ENCODE measurements around the gene SLC38A8. TPM values are rescaled to one million over a fixed set of nuclear protein-coding genes. Genes with fewer than 3 reads are reported as not detected.

Gene SLC38A8
- total and polyA plus RNA-seq, 2 experiments from 2014 or later, result not detected

- Histone ChIP-seq H3K9me3 (ENCODE audit: low read depth) (no peaks in the 10 kb centered on the region), H3K4me3 (no peak overlapping the region), H3K4me1 (ENCODE audit: insufficient read depth) (no peaks in the 10 kb centered on the region), H3K27ac (no peak overlapping the region), H2AFZ (no peak overlapping the region), H4K20me1 (ENCODE audit: insufficient read depth, poor library complexity, severe bottlenecking) (no peaks in the 10 kb centered on the region), H3K9me2 (replicated peaks; ENCODE audit: insufficient read depth) (no peaks in the 10 kb centered on the region), H3K36me3 (replicated peaks; ENCODE audit: insufficient read depth, low read depth) (no peaks in the 10 kb centered on the region), H3K4me2 (no peak overlapping the region), H3K27me3 (peaks cover 10% of the 10 kb centered on the region), H3K79me2 (no peaks in the 10 kb centered on the region)
- TF ChIP-seq EZH2 (IDR thresholded peaks at IDR 0.05; ENCODE audit: borderline replicate concordance) (no peak), EZH2phosphoT487 (IDR thresholded peaks at IDR 0.05; ENCODE audit: low read depth, severe bottlenecking, unreplicated experiment) (no peak)
- TF ChIP-seq, protein P1, sequence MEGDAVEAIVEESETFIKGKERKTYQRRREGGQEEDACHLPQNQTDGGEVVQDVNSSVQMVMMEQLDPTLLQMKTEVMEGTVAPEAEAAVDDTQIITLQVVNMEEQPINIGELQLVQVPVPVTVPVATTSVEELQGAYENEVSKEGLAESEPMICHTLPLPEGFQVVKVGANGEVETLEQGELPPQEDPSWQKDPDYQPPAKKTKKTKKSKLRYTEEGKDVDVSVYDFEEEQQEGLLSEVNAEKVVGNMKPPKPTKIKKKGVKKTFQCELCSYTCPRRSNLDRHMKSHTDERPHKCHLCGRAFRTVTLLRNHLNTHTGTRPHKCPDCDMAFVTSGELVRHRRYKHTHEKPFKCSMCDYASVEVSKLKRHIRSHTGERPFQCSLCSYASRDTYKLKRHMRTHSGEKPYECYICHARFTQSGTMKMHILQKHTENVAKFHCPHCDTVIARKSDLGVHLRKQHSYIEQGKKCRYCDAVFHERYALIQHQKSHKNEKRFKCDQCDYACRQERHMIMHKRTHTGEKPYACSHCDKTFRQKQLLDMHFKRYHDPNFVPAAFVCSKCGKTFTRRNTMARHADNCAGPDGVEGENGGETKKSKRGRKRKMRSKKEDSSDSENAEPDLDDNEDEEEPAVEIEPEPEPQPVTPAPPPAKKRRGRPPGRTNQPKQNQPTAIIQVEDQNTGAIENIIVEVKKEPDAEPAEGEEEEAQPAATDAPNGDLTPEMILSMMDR (IDR thresholded peaks at IDR 0.05; ENCODE audit: poor library complexity), result no peak
- WGBS (ENCODE audit: low lambda C conversion rate, missing lambda C conversion rate), result 90% methylated on average over 10 of the region's 10 CpGs
- DNase-seq (ENCODE audit: low spot score), result no peak
Measured at GRCh38 chr16:83973077-83973476, 69.5 kb downstream of the SLC38A8 start.

DNA sequence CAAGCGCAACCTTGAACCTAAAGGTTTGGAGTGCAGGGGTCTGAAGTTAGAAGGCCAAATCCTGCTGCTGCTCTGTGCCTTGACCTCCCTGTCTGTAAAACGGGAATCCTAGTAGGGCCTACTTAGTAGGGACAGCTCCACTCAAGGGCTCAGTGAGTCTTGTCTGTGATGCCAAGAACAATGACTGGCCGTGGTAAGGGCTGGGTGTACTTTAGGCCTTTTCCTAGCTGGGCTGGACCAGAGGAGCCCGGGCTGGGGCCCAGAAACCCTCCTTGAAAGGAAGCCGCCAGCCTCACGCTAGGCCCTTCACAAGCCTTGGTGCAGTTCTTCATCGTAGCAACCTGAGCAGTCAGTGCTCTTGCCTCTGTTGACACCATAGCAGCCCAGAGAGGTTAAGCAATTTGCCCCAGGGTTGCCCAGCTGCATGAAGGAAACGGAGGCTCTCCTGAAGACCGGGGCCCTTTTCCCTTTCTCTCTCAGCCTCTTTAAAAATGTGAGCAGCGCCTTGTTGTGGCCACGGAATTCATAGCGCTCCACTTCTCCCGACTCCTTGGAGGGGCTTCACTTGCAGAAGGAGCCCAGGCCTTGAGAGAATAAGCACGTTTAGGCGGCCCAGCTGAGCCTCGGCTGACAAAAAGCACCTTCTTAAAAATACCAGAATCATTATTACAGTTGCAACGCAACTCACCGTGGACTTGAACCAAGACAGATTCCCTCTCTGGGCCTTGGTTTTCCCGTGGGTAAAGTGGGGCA lies 70.2 kb downstream of the SLC38A8 start:
- no peak overlapping the region for H2AFZ ChIP-seq
- DNase-seq (ENCODE audit: low spot score), result no peak
- H3K4me2 ChIP-seq, result no peak overlapping the region
- TF ChIP-seq, protein P1 (IDR thresholded peaks at IDR 0.05; ENCODE audit: poor library complexity), result no peak
- TF ChIP-seq EZH2 (IDR thresholded peaks at IDR 0.05; ENCODE audit: borderline replicate concordance), result no peak
- TF ChIP-seq EZH2phosphoT487 (IDR thresholded peaks at IDR 0.05; ENCODE audit: low read depth, severe bottlenecking, unreplicated experiment), result no peak
- no peaks in the 10 kb centered on the region for H3K9me2 ChIP-seq (replicated peaks; ENCODE audit: insufficient read depth)
- H4K20me1 ChIP-seq (ENCODE audit: insufficient read depth, poor library complexity, severe bottlenecking), result no peaks in the 10 kb centered on the region
- no peaks in the 10 kb centered on the region for H3K36me3 ChIP-seq (replicated peaks; ENCODE audit: insufficient read depth, low read depth)
- H3K27ac ChIP-seq, result no peak overlapping the region
- no peaks in the 10 kb centered on the region for H3K79me2 ChIP-seq
- 91% methylated on average over 19 of the region's 19 CpGs for WGBS (ENCODE audit: low lambda C conversion rate, missing lambda C conversion rate)
- H3K27me3 ChIP-seq, result peaks cover 10% of the 10 kb centered on the region
- no peaks in the 10 kb centered on the region for H3K4me1 ChIP-seq (ENCODE audit: insufficient read depth)
- no peak overlapping the region for H3K4me3 ChIP-seq
- H3K9me3 ChIP-seq (ENCODE audit: low read depth), result no peaks in the 10 kb centered on the region

DNA sequence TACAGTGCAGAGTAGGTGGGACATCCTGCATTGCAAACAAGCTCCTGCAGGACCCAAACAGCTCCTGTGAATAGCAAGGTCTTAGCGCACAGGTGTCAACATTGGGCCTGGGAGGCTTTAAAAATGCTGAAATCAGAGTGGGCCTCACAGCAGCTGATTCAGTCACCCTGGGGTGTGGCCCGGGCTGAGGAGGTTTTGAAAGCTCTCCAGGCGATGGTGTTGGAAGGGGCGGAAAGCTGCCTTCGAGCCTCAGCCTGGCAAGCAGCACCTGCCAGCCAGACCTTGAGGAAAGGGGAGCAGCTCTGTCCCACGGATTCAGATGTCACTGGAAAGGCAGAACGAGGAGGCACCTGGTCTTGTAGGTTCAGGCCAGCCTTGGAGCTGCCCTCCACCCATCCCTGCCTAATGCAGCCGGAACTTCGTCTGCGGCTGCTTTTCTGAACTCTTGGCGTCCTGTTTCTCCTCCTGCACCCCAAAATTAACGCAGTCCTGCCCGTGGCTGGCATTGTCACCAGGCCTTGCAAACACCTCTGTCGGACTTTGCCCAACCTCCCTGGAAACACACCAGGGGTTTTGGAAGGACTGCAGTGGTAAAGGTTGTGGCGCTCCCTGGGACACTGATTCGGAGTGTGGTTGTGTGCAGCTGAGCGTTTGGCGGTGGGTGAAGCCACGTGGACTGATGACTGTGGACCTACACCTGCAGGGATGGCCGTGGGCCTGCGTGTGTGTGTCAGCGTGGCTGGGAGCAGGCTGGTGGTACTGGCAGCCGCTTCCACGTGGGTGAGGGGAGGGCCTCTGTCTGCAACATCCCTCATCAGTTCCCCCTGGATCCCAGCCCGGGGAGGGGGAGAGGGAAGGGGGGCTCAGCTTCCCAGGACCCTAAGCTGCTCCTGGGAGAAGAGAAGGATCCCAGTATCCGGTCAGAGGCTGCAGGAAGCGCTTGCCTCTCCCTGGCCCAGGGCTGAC lies 71.1 kb downstream of the SLC38A8 start:
- no peaks in the 10 kb centered on the region for H3K9me3 ChIP-seq (ENCODE audit: low read depth)

More for the DNA sequence above, 71.1 kb downstream of the SLC38A8 start:
- no peak overlapping the region for H3K27ac ChIP-seq
- H4K20me1 ChIP-seq (ENCODE audit: insufficient read depth, poor library complexity, severe bottlenecking), result no peaks in the 10 kb centered on the region
- H3K79me2 ChIP-seq, result no peaks in the 10 kb centered on the region
- H2AFZ ChIP-seq, result no peak overlapping the region
- no peaks in the 10 kb centered on the region for H3K9me2 ChIP-seq (replicated peaks; ENCODE audit: insufficient read depth)
- TF ChIP-seq EZH2 (IDR thresholded peaks at IDR 0.05; ENCODE audit: borderline replicate concordance) (no peak), EZH2phosphoT487 (IDR thresholded peaks at IDR 0.05; ENCODE audit: low read depth, severe bottlenecking, unreplicated experiment) (no peak)
- TF ChIP-seq, protein P1 (IDR thresholded peaks at IDR 0.05; ENCODE audit: poor library complexity), result no peak
- 78% methylated on average over 26 of the region's 27 CpGs for WGBS (ENCODE audit: low lambda C conversion rate, missing lambda C conversion rate)
- DNase-seq (ENCODE audit: low spot score), result no peak
- H3K4me2 ChIP-seq, result no peak overlapping the region
- H3K4me3 ChIP-seq, result no peak overlapping the region
- no peaks in the 10 kb centered on the region for H3K4me1 ChIP-seq (ENCODE audit: insufficient read depth)
- no peaks in the 10 kb centered on the region for H3K36me3 ChIP-seq (replicated peaks; ENCODE audit: insufficient read depth, low read depth)
- H3K27me3 ChIP-seq, result peaks cover 10% of the 10 kb centered on the region

Measured in hepatocyte (in vitro differentiated cells).